GM12864 (cell line): ENCODE data around the gene CADM1.

ENCODE experiments used
- DNase-seq: peaks from one replicate; pipeline ENCODE4 v3.0.0-alpha.2; 2011; ENCODE audit warnings: low read depth
- H3K4me3 ChIP-seq: 2 replicates; pipeline ENCODE4 v1.5.1; 2011; ENCODE audit warnings: mild to moderate bottlenecking, low read depth, low read length, control low read depth
- CTCF ChIP-seq: IDR thresholded peaks from 2 replicates; pipeline ENCODE4 v1.5.1; 2011; ENCODE audit warnings: low read depth, mild to moderate bottlenecking, moderate library complexity, low read length, control low read depth, inconsistent platforms; ENCODE audit errors: missing control alignments

CADM1 gene

GRCh38 chr11:115342142-115342541, 162.1 kb downstream of the CADM1 start:
- DNase-seq: no peak
- TF ChIP-seq CTCF: no peak
- no peak overlapping the region for H3K4me3 ChIP-seq

- TF ChIP-seq CTCF: no peak
- no peak for DNase-seq
- no peak overlapping the region for H3K4me3 ChIP-seq
Observed at GRCh38 chr11:115340874-115341273, 163.3 kb downstream of the CADM1 start.

- no peak for DNase-seq
- H3K4me3 ChIP-seq: no peak overlapping the region
- no peak for TF ChIP-seq CTCF
Observed at GRCh38 chr11:115338476-115338875, 165.7 kb downstream of the CADM1 start.

- TF ChIP-seq CTCF: peak; percentile 46
- DNase-seq: peak; percentile 5
- H3K4me3 ChIP-seq: no peak overlapping the region
Observed at GRCh38 chr11:115334932-115335788, 169.1 kb downstream of the CADM1 start.

- no peak for DNase-seq
- H3K4me3 ChIP-seq: no peak overlapping the region
- no peak for TF ChIP-seq CTCF
Observed at GRCh38 chr11:115333949-115334348, 170.3 kb downstream of the CADM1 start.

GRCh38 chr11:115333121-115333520, 171.1 kb downstream of the CADM1 start:
- no peak for TF ChIP-seq CTCF
- no peak for DNase-seq
- H3K4me3 ChIP-seq: no peak overlapping the region
